Mesendoderm (in vitro differentiated cells): Measurements from ENCODE around the gene VSNL1.

ENCODE experiments used
- DNase-seq: peaks from one replicate; pipeline ENCODE4 v3.0.0; 2013
- H2AK5ac ChIP-seq: 2 replicates; pipeline ENCODE4 v1.6.1; 2013; ENCODE audit warnings: low read length, inconsistent platforms
- H2BK120ac ChIP-seq: 2 replicates; pipeline ENCODE4 v1.6.1; 2013; ENCODE audit warnings: low read depth, mild to moderate bottlenecking, low read length, moderate library complexity, mixed read lengths
- H2BK15ac ChIP-seq: replicated peaks from 2 replicates; pipeline ENCODE4 v1.6.1; 2013; ENCODE audit warnings: low read depth, mild to moderate bottlenecking, moderate library complexity
- H2BK5ac ChIP-seq: 2 replicates; pipeline ENCODE4 v1.6.1; 2013; ENCODE audit warnings: low read length, inconsistent platforms
- H3K18ac ChIP-seq: 2 replicates; pipeline ENCODE4 v1.6.1; 2013; ENCODE audit warnings: mild to moderate bottlenecking, low read length, mixed read lengths
- H3K23ac ChIP-seq: one replicate; pipeline ENCODE4 v1.6.1; 2013; ENCODE audit warnings: low read length
- H3K27ac ChIP-seq: 2 replicates; pipeline ENCODE4 v1.5.1; 2013; ENCODE audit warnings: low read depth, mild to moderate bottlenecking, inconsistent platforms, low read length, moderate library complexity
- H3K27me3 ChIP-seq: 2 replicates; pipeline ENCODE4 v1.6.1; 2013; ENCODE audit warnings: low read length, control low read depth, mild to moderate bottlenecking, inconsistent platforms; ENCODE audit not compliant: insufficient read depth, poor library complexity
- H3K36me3 ChIP-seq: 2 replicates; pipeline ENCODE4 v1.6.1; 2013; ENCODE audit warnings: low read length, inconsistent platforms; ENCODE audit not compliant: control insufficient read depth, insufficient read depth
- H3K4ac ChIP-seq: one replicate; pipeline ENCODE4 v1.6.1; 2013; ENCODE audit warnings: low read depth, mild to moderate bottlenecking, low read length, moderate library complexity
- H3K4me1 ChIP-seq: 2 replicates; pipeline ENCODE4 v1.6.1; 2013; ENCODE audit warnings: low read depth, low read length, inconsistent platforms; ENCODE audit not compliant: control insufficient read depth
- H3K4me2 ChIP-seq: 2 replicates; pipeline ENCODE4 v1.6.1; 2013; ENCODE audit warnings: low read length
- H3K4me3 ChIP-seq: 2 replicates; pipeline ENCODE4 v1.5.1; 2013; ENCODE audit warnings: mild to moderate bottlenecking, low read length
- H3K56ac ChIP-seq: one replicate; pipeline ENCODE4 v1.6.1; 2013; ENCODE audit warnings: low read length
- H3K79me1 ChIP-seq: 2 replicates; pipeline ENCODE4 v1.6.1; 2013; ENCODE audit warnings: low read length, inconsistent platforms
- H3K79me2 ChIP-seq: 2 replicates; pipeline ENCODE4 v1.6.1; 2013; ENCODE audit warnings: mild to moderate bottlenecking, low read length; ENCODE audit not compliant: control insufficient read depth, insufficient read depth
- H3K9ac ChIP-seq: 2 replicates; pipeline ENCODE4 v1.6.1; 2013; ENCODE audit warnings: low read length, inconsistent platforms
- H4K5ac ChIP-seq: one replicate; pipeline ENCODE4 v1.6.1; 2013; ENCODE audit warnings: low read length
- H4K8ac ChIP-seq: one replicate; pipeline ENCODE4 v1.6.1; 2013; ENCODE audit warnings: low read depth, mild to moderate bottlenecking, control low read depth, low read length, moderate library complexity
- WGBS: extraction: QIAGEN DNeasy Blood & Tissue Kit; methylation state at CpG from one replicate; pipeline ENCODE4 v1.1.7; 2013; ENCODE audit warnings: low lambda C conversion rate, missing lambda C conversion rate; ENCODE audit not compliant: insufficient coverage; ENCODE audit errors: extremely low coverage; 5-methylcytosine and 5-hydroxymethylcytosine counted together

VSNL1 gene

GRCh38 chr2:17615728-17616351, 75.3 kb downstream of the VSNL1 start:
- Histone ChIP-seq H3K4ac (no peak overlapping the region), H4K8ac (no peak overlapping the region), H3K4me1 (peaks cover 3% of the 10 kb centered on the region), H3K23ac (no peak overlapping the region), H3K4me2 (no peak overlapping the region), H3K27me3 (no peaks in the 10 kb centered on the region), H3K79me1 (no peaks in the 10 kb centered on the region), H4K5ac (no peak overlapping the region), H3K56ac (no peak overlapping the region), H3K4me3 (no peak overlapping the region), H2BK15ac (no peak overlapping the region), H3K79me2 (no peaks in the 10 kb centered on the region), H3K18ac (no peak overlapping the region), H2AK5ac (no peak overlapping the region), H3K36me3 (no peaks in the 10 kb centered on the region), H3K27ac (no peak overlapping the region), H2BK5ac (no peak overlapping the region), H3K9ac (no peak overlapping the region), H2BK120ac (no peak overlapping the region)
- WGBS = no CpG with 5 or more reads among the region's 1 CpG
- DNase-seq = no peak

- H2AK5ac ChIP-seq = no peak overlapping the region
- no peak overlapping the region for H2BK5ac ChIP-seq
- H3K9ac ChIP-seq = no peak overlapping the region
- H3K27me3 ChIP-seq = no peaks in the 10 kb centered on the region
- no peak overlapping the region for H3K4ac ChIP-seq
- H3K4me3 ChIP-seq = no peak overlapping the region
- no peak overlapping the region for H2BK15ac ChIP-seq
- WGBS = no CpG with 5 or more reads among the region's 1 CpG
- H3K79me1 ChIP-seq = no peaks in the 10 kb centered on the region
- no peak overlapping the region for H3K18ac ChIP-seq
- no peak for DNase-seq
- H3K36me3 ChIP-seq = no peaks in the 10 kb centered on the region
- no peak overlapping the region for H2BK120ac ChIP-seq
- H4K5ac ChIP-seq = no peak overlapping the region
- peaks cover 3% of the 10 kb centered on the region for H3K4me1 ChIP-seq
- H3K79me2 ChIP-seq = no peaks in the 10 kb centered on the region
- no peak overlapping the region for H3K56ac ChIP-seq
- H3K23ac ChIP-seq = no peak overlapping the region
- H3K4me2 ChIP-seq = no peak overlapping the region
- no peak overlapping the region for H4K8ac ChIP-seq
- no peak overlapping the region for H3K27ac ChIP-seq
Measured at GRCh38 chr2:17616405-17616804, 75.9 kb downstream of the VSNL1 start.

GRCh38 chr2:17617516-17617915, 77.0 kb downstream of the VSNL1 start:
- Histone ChIP-seq H3K9ac (no peak overlapping the region), H3K27me3 (no peaks in the 10 kb centered on the region), H3K79me2 (no peaks in the 10 kb centered on the region), H4K8ac (no peak overlapping the region), H2AK5ac (no peak overlapping the region), H3K4ac (no peak overlapping the region), H4K5ac (no peak overlapping the region), H3K4me3 (no peak overlapping the region), H2BK15ac (no peak overlapping the region), H3K18ac (no peak overlapping the region), H3K56ac (no peak overlapping the region), H2BK5ac (no peak overlapping the region), H2BK120ac (no peak overlapping the region), H3K79me1 (no peaks in the 10 kb centered on the region), H3K27ac (no peak overlapping the region), H3K4me2 (no peak overlapping the region), H3K23ac (no peak overlapping the region), H3K36me3 (no peaks in the 10 kb centered on the region), H3K4me1 (peaks cover 3% of the 10 kb centered on the region)
- no CpG with 5 or more reads among the region's 5 CpGs for WGBS
- no peak for DNase-seq

- Histone ChIP-seq H2BK15ac (no peak overlapping the region), H2AK5ac (no peak overlapping the region), H3K27me3 (no peaks in the 10 kb centered on the region), H3K23ac (no peak overlapping the region), H3K4me2 (no peak overlapping the region), H4K5ac (no peak overlapping the region), H3K4me1 (peaks cover 3% of the 10 kb centered on the region), H3K18ac (no peak overlapping the region), H2BK5ac (no peak overlapping the region), H3K9ac (no peak overlapping the region), H2BK120ac (no peak overlapping the region), H3K79me1 (no peaks in the 10 kb centered on the region), H3K36me3 (no peaks in the 10 kb centered on the region), H3K79me2 (no peaks in the 10 kb centered on the region), H3K4me3 (no peak overlapping the region), H3K4ac (no peak overlapping the region), H3K56ac (no peak overlapping the region), H3K27ac (no peak overlapping the region), H4K8ac (no peak overlapping the region)
- DNase-seq = no peak
- no CpG with 5 or more reads among the region's 1 CpG for WGBS
Measured at GRCh38 chr2:17617955-17618354, 77.5 kb downstream of the VSNL1 start.

- Histone ChIP-seq H3K56ac (no peak overlapping the region), H3K9ac (no peak overlapping the region), H3K4me2 (no peak overlapping the region), H4K8ac (no peak overlapping the region), H3K36me3 (no peaks in the 10 kb centered on the region), H2BK15ac (no peak overlapping the region), H3K79me2 (no peaks in the 10 kb centered on the region), H2BK5ac (no peak overlapping the region), H2AK5ac (no peak overlapping the region), H3K27ac (no peak overlapping the region), H3K18ac (no peak overlapping the region), H3K4ac (no peak overlapping the region), H3K79me1 (no peaks in the 10 kb centered on the region), H2BK120ac (no peak overlapping the region), H4K5ac (no peak overlapping the region), H3K4me3 (no peak overlapping the region), H3K23ac (no peak overlapping the region), H3K27me3 (no peaks in the 10 kb centered on the region), H3K4me1 (no peaks in the 10 kb centered on the region)
- no CpG with 5 or more reads among the region's 6 CpGs for WGBS
- no peak for DNase-seq
Measured at GRCh38 chr2:17620280-17620679, 79.8 kb downstream of the VSNL1 start.

- Histone ChIP-seq H3K79me2 (no peaks in the 10 kb centered on the region), H3K27ac (no peak overlapping the region), H3K4ac (no peak overlapping the region), H2AK5ac (no peak overlapping the region), H4K8ac (no peak overlapping the region), H3K79me1 (no peaks in the 10 kb centered on the region), H3K4me3 (no peak overlapping the region), H3K4me2 (no peak overlapping the region), H3K36me3 (no peaks in the 10 kb centered on the region), H2BK120ac (no peak overlapping the region), H3K56ac (no peak overlapping the region), H3K27me3 (no peaks in the 10 kb centered on the region), H2BK5ac (no peak overlapping the region), H3K18ac (no peak overlapping the region), H2BK15ac (no peak overlapping the region), H4K5ac (no peak overlapping the region), H3K4me1 (no peaks in the 10 kb centered on the region), H3K23ac (no peak overlapping the region), H3K9ac (no peak overlapping the region)
- no peak for DNase-seq
Measured at GRCh38 chr2:17620841-17621240, 80.3 kb downstream of the VSNL1 start.
